ENCODE data around the gene CAGE1.

DNA sequence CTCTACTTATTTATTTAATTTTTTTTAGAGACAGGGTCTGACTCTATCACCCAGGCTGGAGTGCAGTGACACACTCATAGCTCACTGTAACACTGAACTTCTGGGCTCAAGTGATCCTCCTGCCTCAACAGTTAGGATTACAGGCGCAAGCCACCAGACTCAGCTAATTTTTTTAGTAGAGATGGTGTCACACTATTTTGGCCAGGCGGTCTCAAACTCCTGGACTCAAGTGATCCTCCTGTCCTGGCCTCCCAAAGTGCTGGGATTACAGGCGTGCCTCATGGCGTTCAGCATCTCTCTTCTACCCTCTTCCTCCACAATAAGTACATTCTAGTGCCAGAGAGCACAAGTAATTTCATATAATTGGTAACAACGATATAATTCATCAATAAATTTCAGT lies 82.0 kb downstream of the CAGE1 start:
- TF ChIP-seq, protein P1, sequence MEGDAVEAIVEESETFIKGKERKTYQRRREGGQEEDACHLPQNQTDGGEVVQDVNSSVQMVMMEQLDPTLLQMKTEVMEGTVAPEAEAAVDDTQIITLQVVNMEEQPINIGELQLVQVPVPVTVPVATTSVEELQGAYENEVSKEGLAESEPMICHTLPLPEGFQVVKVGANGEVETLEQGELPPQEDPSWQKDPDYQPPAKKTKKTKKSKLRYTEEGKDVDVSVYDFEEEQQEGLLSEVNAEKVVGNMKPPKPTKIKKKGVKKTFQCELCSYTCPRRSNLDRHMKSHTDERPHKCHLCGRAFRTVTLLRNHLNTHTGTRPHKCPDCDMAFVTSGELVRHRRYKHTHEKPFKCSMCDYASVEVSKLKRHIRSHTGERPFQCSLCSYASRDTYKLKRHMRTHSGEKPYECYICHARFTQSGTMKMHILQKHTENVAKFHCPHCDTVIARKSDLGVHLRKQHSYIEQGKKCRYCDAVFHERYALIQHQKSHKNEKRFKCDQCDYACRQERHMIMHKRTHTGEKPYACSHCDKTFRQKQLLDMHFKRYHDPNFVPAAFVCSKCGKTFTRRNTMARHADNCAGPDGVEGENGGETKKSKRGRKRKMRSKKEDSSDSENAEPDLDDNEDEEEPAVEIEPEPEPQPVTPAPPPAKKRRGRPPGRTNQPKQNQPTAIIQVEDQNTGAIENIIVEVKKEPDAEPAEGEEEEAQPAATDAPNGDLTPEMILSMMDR (optimal IDR thresholded peaks at IDR 0.05 in 1 of 3, IDR thresholded peaks at IDR 0.05 in 1 of 3, conservative IDR thresholded peaks at IDR 0.05 in 1 of 3; ENCODE audit: extremely low read depth in 1 of 3, insufficient read depth in 2 of 3, low read length in 3 of 3) = no peak
- no peak for TF ChIP-seq EZH2 (IDR thresholded peaks at IDR 0.05; ENCODE audit: low read length)

Measured in keratinocyte (primary cell).